GM19395 (cell line): ENCODE data around the gene MRS2.

Source experiments
- ATAC-seq: cut with Tn5 transposase; IDR thresholded peaks from one replicate; pipeline ENCODE4 v1.9.1; 2021; ENCODE audit warnings: mild to moderate bottlenecking, moderate library complexity; ENCODE audit not compliant: unreplicated experiment

The MRS2 gene

DNA sequence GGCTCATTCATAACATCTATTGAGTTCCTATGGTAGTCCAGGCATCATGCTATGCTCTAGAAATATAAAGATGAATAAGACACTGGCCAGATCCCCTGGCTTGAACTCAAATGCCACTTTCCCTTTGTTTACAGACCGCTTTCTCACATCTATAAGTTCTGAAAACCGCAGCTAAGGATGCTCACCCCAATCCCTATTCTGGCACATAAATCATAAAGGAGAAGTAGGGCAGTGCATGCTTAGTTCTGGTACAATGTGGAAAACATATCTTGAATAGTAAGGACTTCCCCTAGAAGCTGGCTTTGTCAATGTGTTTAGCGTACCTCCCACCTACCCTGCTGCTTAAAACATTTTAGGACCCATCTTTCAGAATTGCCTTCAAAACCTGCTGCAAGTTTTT is 26.4 kb downstream of the MRS2 start:
- no peak for ATAC-seq

DNA sequence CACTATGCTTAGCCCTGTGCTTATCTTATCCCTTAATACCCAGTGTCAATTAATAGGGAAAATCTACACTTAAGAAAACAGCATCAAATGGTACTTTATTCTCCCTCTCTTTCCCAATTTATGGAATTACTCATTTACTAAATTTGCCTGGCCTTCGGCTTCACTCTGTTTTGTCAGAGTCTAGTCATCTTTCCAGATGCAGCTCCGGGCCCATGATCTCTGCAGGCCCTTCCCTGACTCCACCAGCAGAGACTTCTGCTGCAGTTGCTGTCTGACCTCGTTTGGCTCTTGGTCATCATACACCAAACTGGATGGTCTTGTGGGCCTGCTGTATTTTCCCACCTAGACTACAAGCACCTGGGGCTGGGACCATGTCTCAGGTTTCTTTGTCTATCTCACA is 27.4 kb downstream of the MRS2 start:
- ATAC-seq, result no peak

DNA sequence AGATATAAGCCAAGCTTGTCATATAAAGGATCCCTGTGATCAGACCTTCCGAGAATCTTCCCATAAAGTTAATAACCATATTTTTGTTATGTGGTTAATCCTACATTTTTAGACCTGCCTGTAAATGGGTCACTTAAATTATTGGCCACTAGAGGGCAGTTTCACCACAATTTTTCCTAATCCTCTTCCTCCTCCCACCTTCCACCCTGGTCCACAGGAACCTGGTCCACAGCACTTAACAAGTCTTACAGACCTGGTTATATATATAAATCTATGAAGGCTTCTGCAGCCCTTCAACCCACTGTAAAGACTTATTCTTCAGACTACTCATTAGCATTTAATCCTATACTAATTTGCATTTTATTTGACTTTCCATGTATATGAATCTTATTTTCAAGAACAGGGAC is 28.3 kb downstream of the MRS2 start:
- ATAC-seq, result peak; percentile 62

DNA sequence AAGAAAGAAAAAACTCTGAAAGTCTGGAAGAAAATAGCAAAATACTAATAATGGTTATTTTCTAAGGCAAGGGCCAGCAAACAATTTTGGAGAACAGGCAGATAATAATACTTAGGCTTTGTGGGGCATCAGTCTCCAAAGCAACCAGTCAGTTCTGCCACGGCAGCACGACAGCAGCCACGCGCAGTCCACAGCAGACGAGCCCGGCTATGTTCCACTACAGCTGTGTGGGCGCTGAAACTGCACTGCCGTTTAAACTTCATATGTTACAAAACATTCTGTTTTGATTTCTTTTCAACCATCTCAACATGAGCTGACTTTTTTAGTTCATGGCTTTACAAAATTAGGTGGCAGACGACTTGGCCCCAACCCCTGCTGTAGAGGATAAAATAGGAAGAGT is 29.9 kb downstream of the MRS2 start:
- ATAC-seq, result no peak

DNA sequence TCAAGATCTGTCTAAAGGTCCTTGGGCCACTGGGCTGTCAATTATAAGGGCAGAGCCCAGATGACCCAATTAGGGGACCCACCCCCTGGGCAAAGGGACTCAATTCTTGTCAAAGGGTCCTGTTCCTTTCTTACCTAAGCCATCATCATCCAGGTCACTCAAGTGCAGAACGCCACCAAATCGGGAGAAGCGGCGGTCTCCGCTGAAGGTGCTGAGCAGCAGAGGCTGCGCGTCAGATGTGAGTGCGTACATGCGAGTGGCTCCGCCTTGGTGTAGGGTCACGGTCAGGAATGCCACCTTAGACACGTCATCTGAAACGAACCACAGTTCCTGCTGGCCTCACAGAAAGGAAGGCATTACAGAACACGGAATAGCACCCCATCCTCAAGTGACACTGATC is 34.2 kb downstream of the MRS2 start:
- no peak for ATAC-seq

DNA sequence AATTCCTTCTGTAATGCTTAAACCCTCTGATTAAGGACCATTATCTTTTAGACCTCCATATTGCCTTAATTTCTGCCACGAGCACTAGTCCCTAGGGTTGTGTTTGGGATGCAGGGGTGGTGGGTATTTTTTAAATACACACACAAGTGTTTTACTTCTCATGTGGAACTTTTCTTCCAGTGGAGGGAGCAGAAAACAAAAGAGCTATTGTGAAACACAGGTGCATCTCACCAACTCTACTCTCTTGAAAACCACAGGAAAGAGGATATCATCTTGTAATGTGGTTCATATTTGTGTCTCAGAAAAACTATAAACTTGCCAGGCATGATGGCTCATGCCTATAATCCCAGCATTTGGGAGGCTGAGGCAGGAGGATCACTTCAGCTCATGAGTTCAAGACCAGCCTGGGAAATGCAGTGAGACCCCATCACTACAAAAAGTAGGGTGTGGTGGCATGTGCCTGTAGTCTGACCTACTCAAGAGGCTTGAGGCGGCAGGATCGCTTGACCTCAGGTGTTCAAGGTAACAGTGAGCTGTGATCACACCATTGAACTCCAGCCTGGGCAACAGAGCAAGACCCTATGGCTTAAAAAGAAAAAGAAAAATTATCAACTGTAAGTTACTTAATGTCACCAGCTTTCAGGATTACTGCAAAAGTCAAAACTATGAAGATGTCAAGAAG is 37.3 kb downstream of the MRS2 start:
- no peak for ATAC-seq

DNA sequence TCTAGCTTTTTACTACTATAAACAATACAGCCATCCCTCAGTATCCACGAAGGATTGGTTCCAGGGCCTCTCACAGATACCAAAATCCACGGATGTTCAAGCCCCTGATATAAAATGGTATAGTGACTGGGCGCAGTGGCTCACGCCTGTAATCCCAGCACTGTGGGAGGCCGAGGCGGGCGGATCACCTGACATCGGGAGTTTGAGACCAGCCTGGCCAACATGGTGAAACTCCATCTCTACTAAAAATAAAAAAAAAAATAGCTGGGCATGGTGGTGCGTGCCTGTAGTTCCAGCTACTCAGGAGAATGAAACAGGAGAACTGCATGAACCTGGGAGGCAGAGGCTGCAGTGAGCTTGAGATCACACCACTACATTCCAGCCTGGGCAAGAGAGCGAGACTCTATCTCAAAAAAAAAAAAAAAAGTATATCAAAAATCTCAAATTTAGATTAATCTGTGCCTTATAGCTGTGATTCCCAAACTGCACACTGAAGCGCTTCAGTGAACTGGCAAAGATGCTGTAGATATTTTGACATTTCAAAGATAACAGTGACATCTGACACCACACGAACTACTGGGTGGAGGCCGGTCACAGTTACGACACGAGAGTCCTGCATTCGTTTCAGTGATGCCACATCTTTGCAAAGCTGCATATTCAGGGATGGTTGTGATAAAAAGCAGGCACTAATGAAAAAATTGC is 38.3 kb downstream of the MRS2 start:
- no peak for ATAC-seq

DNA sequence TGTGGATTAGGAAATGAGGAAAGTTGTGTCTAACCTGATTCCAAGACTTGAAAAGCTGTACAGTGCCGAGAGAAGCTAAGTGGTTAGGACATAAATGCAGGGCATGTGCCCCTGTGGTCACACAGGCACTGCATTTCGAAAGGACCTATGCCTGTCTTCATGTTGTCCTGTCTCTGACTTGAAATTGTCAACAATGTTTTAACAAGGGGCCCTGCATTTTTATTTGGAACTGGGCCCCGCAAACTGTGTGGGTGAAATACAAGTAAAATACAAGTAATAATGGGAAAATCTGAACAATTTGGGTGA is 38.8 kb downstream of the MRS2 start:
- no peak for ATAC-seq

DNA sequence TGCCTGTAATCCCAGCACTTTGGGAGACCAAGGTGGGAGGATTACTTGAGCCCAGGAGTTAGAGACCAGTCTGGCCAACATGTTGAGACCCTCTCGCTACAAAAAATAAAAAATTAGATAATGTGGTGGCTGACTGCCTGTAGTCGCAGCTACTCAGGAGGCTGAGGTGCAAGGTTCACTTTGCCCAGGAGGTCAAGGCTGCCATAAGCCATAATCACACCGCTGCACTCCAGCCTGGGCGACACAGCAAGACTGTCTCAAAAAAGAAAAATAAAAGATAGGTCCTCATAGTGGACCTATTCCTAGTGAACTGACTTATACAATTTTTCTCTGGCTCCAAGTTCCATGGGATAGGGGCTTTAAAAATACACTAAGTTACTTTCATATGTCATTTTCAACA is 41.9 kb downstream of the MRS2 start:
- ATAC-seq, result no peak

DNA sequence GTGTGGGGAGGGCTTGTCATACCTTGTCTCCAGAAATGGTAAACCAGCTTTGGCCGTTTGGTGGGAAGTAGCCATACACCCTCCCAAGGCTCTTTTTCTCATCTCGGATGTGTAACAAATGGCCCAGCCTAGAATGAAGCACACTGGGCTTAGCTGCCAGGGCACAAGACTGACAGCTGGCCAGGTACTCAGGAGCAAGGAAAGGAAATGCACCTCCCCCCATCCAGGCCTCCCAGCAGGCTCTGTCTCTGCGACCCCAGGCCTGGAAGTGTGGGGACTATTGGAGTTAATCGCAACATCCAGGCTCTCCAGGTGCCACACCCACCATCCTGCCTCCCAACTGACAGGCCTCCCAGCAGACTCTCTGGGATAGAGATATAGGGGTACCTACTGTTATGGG is 43.0 kb downstream of the MRS2 start:
- ATAC-seq, result no peak

DNA sequence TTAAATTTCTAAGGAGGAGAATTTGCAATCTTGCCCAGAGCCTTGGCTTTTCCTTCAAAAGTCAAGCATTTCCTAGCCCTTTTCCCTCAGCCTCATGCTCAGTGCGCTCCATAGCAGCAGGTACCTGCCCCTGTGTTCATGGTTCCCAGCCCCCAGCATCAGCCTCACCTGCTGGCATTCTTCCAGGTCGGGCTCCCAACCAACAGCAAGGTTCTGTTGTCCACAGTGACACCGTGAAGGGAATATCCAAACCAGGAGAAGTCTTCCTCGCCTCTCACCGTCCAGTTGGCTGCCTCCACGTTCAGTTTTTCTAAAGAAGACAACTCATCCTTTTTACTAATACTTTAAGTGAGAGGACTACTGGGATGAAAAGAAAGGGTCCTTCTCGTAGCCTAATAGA is 43.9 kb downstream of the MRS2 start:
- no peak for ATAC-seq

DNA sequence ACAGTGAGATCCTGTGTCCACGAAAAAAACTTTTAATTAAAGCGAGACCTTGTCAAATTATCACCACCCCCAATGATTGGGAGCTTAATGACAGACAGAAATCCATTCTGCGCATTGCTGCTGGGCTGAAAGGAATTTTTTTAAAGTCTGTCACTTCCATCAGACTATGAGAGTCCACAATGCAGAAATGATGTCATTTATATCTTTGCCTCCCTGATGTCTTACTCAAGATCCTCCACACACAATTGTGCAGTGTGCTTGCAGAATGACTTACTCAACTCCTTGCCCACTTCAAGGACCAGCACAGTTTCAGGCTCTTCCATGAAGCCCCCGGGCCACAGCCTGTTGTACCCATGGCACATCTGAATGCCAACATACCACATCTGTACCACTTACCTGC is 45.7 kb downstream of the MRS2 start:
- no peak for ATAC-seq

DNA sequence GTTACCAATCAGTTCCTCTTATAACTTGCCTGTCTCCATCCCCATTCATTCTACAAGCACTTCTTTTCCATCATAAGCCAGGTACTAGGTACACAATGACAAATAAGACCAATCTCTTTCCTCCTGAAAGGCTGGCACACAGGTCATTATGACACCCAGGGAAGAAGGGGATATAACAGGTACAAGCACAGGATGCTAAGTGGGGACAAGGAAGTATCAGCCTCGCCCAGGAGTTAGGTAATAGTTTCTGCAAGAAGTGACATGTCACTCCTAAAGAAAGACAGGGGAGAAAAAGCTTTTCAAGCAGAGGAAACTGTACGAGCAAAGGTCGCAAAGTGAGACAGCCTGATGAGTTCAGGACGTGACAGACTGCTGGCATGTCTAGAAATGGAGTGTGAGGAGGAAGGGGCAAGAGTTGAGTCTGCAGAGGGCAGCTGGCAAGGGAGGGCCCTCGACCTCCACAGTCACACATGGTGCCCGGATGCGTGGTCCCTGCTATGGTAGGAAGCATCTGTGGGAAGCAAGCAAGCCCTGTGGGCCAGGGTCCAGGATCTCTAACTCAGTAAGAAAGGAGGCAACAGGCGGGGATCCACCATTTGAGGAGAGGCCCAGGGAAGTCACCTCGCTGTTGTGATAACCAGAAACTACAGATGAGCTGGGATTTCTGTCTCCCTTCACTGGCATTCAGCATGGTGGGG is 46.2 kb downstream of the MRS2 start:
- no peak for ATAC-seq

DNA sequence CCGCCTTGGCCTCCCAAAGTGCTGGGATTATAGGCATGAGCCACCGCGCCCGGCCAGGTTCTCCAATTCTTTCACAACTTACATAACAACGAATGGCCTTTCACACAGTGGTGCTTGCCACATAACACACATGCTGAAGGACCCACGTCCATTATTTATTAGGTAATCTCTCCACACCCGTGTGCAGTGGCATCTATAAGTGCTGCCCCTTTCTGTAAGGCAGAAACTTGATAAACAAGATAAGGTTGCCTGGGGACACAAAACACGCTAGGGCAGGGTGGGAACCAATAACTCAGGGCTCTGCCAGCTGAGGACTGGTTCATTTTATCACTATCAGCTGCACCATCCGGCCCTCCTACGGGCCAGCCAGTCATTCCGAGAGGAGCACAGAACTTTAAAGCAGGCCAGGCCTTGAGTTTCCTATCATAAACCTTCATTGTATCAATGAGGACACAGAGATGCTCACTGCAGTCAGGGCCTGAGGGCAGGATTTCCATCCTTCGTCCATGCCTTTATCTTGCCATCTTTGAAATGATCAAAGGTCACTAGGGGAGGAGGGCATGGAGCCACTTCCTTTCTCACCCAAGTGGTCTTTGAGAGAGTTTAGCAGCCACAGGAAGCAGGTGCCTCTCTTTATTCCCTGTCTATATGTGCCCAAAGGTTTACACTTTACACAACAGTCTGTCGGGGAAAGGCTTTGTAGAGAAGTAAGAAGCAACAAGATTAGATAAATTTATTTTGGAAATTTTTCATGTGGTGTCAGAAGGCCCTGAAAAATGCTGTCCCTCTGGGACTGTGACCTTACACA is 49.0 kb downstream of the MRS2 start:
- ATAC-seq, result no peak

DNA sequence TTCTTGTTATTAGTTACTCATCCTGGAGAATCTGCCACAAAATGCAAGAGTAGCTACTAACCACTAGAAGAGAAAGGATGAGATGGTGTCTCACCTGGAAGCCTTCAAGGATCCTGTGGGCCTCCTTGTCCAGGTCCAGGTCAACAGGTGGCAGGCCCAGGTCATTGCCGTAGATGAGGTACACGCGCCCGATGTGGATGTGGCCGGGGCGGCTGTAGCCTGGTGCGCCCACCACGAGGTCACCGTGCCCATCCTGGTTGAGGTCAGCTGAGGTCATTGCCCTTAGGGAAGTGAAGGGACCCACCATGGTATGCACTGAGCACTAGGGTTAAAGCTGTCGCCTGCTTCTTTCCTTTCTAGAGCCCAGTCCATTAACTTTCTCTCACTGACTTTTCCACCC is 51.2 kb downstream of the MRS2 start:
- no peak for ATAC-seq

DNA sequence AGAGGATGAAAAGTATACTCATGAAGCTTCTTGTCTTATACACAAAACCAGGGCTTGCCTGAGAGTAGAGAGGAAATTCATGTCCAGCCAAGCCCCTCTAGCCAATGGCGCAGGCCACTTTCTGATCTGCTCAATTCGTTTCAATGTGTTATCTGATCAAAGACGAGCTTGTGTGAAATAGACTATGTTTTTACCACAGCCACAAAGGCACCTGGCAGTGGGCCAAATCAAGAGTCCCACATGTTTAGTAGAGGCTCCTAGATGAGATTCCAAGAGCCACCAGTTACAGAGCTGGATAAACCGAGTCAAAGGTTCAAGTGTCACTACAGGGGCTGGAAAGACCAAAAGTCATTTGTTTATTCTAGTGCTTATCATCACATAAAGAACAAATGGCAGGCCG is 51.7 kb downstream of the MRS2 start:
- ATAC-seq, result no peak

DNA sequence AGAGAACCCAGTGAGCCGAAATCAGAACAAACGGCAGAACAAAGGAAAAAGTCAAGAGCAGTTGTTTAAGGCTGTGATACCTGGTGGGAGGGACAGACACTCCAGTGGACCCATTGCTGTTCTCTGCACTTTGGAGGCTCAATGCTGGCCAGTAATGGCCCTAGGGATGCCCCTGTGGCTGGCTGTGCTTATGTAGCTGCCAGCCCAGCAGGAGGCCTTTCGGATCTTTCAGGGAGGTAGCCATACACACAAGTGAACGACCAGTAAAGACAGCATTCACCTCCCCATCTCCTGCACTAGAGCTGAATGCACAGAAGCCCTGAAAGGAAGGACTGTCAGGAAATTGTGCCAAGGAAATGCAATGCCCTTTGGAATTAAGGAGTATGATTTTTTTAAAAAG is 52.3 kb downstream of the MRS2 start:
- no peak for ATAC-seq

DNA sequence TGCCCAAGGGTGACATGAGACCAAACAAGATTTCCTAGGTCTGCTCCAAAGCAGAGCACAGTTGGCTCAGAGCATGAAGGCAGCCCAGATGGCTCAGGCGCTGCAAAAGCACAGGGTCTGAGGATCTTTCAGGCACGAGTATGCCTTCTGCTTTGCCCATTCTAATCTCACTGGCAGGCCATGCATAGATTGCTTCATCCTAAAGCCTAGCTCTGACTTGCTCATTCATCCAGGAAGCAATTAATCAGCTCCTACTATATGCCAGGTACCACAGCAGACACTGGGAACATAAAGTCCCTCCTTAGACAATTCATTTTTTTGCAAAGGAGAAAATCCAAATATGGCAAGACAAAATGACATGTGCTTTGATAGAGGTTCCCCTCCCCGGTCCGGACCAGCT is 55.4 kb downstream of the MRS2 start:
- no peak for ATAC-seq

DNA sequence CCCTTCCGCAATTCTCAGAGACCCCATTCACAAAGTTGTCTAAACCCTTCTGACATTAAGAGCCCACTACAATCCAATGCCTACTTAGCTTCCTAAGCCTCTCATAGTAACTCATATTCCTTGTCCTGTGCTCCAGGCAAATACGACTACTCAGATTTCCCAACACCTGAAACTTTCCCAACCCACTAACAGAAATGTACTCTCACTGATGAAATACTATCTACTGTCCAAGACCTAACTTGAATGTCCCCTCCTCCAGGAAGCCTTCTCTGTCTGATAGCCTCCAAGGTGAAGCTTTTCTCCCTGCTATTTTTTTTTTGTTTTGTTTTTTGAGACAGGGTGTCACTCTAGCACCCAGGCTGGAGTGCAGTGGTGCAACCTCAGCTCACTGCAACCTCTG is 56.2 kb downstream of the MRS2 start:
- ATAC-seq, result no peak

DNA sequence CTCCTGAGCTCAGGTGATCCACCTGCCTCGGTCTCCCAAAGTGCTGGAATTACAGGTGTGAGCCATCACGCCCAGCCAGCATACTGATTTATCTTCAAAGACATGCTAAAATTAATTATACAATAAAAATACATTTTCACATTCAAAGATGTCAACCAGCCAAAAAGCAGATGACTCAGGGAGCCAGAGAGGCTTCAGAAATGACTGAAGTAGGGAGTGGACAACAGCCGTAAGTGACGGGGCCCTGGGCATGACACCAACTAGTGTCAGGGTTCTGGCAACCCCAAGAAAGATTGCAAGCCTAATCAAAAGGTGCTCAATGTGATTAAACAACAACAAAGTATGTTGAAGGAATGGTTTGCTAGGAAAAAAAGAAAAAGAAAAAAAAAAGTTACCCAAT is 58.2 kb downstream of the MRS2 start:
- ATAC-seq, result no peak

DNA sequence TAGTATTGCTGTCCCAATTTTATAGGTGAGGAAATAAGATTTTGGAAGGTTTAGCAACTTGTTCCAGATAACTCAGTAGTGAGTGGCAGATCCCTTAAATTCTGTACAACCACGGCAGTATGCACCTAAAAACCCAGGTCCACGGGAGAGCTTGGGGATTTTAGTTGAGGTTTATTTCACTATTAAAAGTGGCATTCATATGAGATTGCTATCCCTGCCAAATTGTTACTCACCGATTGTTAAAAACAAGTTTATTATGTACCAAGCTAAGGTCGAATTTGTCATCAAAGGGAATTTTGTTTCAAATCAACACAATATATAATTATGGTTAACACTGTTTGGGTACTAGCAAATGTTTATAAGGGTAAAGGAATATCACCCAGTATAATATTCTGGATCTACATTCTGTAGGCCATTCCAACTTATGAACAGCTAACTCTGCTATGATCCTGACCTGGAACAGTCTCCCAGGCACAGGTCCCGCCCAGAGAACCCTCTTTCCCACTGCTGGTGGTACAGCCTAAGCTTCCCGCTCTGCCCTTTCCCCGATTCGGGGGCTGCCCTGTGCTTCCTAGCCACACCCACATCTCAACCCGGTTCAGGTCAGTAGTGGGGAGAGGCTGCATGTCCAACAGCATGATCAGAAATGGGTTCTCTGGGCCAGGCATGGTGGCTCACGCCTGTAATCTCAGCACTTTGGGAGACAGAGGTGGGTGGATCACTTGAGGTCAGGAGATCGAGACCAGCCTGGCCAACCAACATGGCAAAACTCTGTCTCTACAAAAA is 61.7 kb downstream of the MRS2 start:
- ATAC-seq, result no peak
